Aorta (tissue), 5 donors: ENCODE measurements around the gene CTH. TPM values are rescaled to one million over a fixed set of nuclear protein-coding genes. Genes with fewer than 3 reads are reported as not detected.

ENCODE experiments used
- ATAC-seq: fragments of 200-7000 bp; cut with Tn5 transposase; one replicate; pipeline ENCODE4 v1.9.1; 2022; ENCODE audit warnings: moderate library complexity; ENCODE audit not compliant: low FRiP score
- DNase-seq, 2 donors: peaks; one replicate each; pipeline ENCODE4 v3.0.0-alpha.2; 2020
- H3K27ac ChIP-seq, 2 donors: one replicate each; pipeline ENCODE4 v1.5.1; 2013; ENCODE audit warnings: low read length in 2 of 2, mild to moderate bottlenecking in 2 of 2, moderate library complexity in 2 of 2, control low read depth in 1 of 2, inconsistent platforms in 1 of 2, low read depth in 1 of 2
- H3K27me3 ChIP-seq, 2 donors: one replicate each; pipeline ENCODE4 v1.6.1; 2013; ENCODE audit warnings: control low read depth in 1 of 2, low read length in 1 of 2, mild to moderate bottlenecking in 1 of 2, moderate library complexity in 1 of 2; ENCODE audit not compliant: insufficient read depth in 2 of 2, control insufficient read depth in 1 of 2
- H3K36me3 ChIP-seq, 2 donors: one replicate each; pipeline ENCODE4 v1.6.1; 2013; ENCODE audit warnings: control low read depth in 1 of 2, low read length in 1 of 2, mild to moderate bottlenecking in 1 of 2; ENCODE audit not compliant: insufficient read depth in 2 of 2, control insufficient read depth in 1 of 2
- H3K4me1 ChIP-seq, 2 donors: one replicate each; pipeline ENCODE4 v1.6.1; 2013; ENCODE audit warnings: low read length in 2 of 2, control low read depth in 1 of 2, mild to moderate bottlenecking in 1 of 2, moderate library complexity in 1 of 2; ENCODE audit not compliant: insufficient read depth in 2 of 2, control insufficient read depth in 1 of 2
- H3K4me3 ChIP-seq, 2 donors: one replicate each; pipeline ENCODE4 v1.5.1; 2013; ENCODE audit warnings: low read length in 2 of 2, control low read depth in 1 of 2, mild to moderate bottlenecking in 1 of 2
- H3K9me3 ChIP-seq: one replicate; pipeline ENCODE4 v1.6.1; 2013; ENCODE audit warnings: mild to moderate bottlenecking, low read length; ENCODE audit not compliant: control insufficient read depth
- WGBS, 2 donors: extraction: QIAGEN DNeasy Blood & Tissue Kit; methylation state at CpG; one replicate each; pipeline ENCODE4 v1.1.7; 2013; 5-methylcytosine and 5-hydroxymethylcytosine counted together
- intact Hi-C, 2 donors: fragments of 100-400 bp; cut with DNase I; formaldehyde crosslinking; loops; one replicate each; pipeline versions ENCODE4 v1.14.2 to v1.15.0; 2022
- polyA plus RNA-seq, 2 donors: library from polyadenylated mRNA; stranded (reverse); fragments of 200-250 nt; gene quantifications; one replicate each; pipeline ENCODE4 v1.2.3, GENCODE V29; 2013
- total RNA-seq, 2 donors: library from RNA; stranded (reverse); fragmentation: NEBNext Ultra II Directional; extraction: Animal tissue kit (Norgen Biotek cat#: 25700); gene quantifications; one replicate each; pipeline ENCODE4 v1.2.1, GENCODE V29; 2021
- donor health status: healthy with polysubstance abuse.
- donor health status: Bipolar disorder and iron deficiency.
- donor health status: DM: no; HTN: no; CAD: no.
- donor health status: DM: no; HTN: no; CAD: no.
- donor health status: DM: yes; HTN: yes; CAD: no.

Gene CTH
- total and polyA plus RNA-seq, 4 donors, result 1.8 to 4.3 (median 2.8) TPM

- no peak overlapping the region for H3K27ac ChIP-seq
- ATAC-seq, result no peak
- 70 to 73% methylated on average over 6 of the region's 6 CpGs for WGBS, 2 donors
- H3K4me3 ChIP-seq, result no peak overlapping the region
- H3K27me3 ChIP-seq, result no peaks in the 10 kb centered on the region
- intact Hi-C loops, result no loop called here
- no peaks in the 10 kb centered on the region for H3K36me3 ChIP-seq
- no peak for DNase-seq
- no peaks in the 10 kb centered on the region for H3K4me1 ChIP-seq
- no peaks in the 10 kb centered on the region for H3K9me3 ChIP-seq
Observed at GRCh38 chr1:70487910-70488665, 77.0 kb downstream of the CTH start.

Other genes starting within 250 kb of the CTH start
- gene LRRC40, start 205.7 kb upstream of the CTH start, total RNA-seq, result 10 to 100 TPM; 11.5 to 12.7 TPM
- 1 to 10 TPM; 6.3 to 8.8 TPM for gene LRRC40, start 205.7 kb upstream of the CTH start, polyA plus RNA-seq
- gene SRSF11, start 189.9 kb upstream of the CTH start, total RNA-seq, result 100 to 1,000 TPM; 196 to 232 TPM
- gene SRSF11, start 189.9 kb upstream of the CTH start, polyA plus RNA-seq, result 100 to 1,000 TPM in 1 of 2 donors, 10 to 100 TPM in 1; 39.2 to 371 TPM
- 10 to 100 TPM; 25.6 to 28.3 TPM for gene ANKRD13C, start 56.5 kb upstream of the CTH start, total RNA-seq
- gene ANKRD13C, start 56.5 kb upstream of the CTH start, polyA plus RNA-seq, result 10 to 100 TPM in 1 of 2 donors, 1 to 10 TPM in 1; 5.6 to 13.3 TPM